ENCODE data around the gene TMEM236.

The TMEM236 gene

DNA sequence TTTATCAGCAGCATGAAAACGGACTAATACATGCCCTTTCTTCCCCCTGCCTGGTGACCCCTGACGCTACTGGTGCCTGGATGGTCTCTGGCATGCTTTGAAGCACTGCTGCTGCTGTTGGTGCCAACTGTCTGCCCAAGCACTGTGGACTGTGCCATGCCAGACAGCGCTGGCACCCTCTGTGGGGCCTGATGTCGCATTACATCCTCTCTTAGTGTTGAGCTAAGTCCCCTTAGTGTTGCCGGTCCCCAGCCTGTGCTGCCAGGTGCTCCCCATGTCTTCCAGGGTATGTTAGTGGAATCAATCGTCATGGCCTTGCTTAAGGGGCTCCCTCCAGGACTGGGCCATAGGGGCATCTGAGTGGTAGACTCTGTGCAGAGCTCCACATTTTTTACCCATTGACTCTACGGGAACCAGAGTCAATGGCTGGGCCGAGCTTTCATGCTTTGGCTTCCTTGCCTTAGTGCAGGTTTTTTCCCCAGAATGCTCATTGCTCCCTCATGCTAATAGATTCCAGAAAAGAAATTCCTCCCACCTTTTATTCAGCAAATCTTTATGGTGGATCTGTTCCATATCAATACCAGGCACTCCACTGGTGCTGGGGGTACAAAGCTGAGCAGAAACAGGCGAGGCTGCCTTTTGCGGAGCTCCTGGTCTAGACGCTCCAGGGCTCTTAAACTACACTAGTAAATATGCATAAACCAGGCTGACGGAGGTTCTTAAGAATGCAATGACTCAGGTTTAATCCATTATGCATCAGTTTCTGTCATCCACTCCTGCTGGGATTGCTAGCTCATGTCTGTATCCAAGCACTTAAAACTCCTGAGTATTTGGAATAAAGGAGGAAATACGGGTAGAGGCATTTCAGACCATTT lies 35.3 kb downstream of the TMEM236 start:
- peak; percentile 84 for DNase-seq (ENCODE audit: low read depth)

DNA sequence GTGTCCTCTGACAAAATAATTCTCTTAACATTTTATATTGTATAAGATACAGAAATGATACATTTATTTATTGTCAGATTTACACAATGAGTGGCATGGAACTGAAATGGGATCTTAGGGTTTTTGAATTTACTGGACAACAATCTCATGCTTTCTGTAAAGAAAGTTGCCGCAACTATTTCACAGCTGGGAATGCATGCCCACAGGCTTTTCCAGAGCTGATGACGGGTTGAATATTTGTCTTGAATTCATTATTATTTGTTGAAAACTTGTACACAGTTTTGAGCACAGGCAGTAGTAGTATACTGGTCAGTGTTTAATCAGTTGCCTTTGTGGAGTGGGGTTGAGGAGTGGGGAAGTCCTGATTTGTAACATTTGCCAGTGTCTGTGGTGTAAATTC lies 36.6 kb downstream of the TMEM236 start:
- DNase-seq (ENCODE audit: low read depth), result no peak

DNA sequence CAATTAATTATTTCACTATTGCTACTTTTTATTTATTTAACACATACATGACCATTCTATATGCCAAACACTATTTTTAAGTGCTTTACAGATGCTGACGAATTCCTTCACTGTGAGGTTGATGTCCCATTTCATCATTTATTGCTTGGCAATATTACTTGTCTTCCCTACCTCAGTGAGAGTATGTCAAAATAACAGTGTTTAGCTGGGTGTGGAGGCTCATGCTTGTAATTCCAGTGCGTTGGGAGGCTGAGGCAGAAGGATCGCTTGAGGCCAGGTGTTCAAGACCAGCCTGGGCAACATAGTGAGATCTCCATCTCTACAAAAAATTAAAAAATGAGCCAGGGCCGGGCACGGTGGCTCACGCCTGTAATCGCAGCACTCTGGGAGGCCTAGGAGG lies 37.4 kb downstream of the TMEM236 start:
- DNase-seq (ENCODE audit: low read depth), result no peak

DNA sequence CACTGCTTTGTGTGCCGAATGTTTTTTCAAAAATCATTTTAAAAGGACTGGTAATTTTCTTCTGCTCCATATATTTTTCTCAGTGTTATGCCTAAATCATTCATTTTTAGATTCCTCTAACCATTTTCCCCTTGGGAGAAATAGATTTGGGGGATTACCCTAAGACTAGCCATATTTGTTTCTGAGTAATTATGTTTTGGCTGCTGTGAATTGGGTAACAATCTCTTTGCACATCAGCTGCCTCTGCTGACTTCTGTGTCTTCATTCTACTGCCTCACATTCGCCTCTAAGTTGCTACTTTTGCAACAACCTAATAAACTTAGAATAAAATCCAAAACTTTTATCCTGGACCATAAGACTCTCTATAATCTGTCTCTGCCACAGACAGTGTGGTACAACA lies 38.6 kb downstream of the TMEM236 start:
- DNase-seq (ENCODE audit: low read depth), result no peak

DNA sequence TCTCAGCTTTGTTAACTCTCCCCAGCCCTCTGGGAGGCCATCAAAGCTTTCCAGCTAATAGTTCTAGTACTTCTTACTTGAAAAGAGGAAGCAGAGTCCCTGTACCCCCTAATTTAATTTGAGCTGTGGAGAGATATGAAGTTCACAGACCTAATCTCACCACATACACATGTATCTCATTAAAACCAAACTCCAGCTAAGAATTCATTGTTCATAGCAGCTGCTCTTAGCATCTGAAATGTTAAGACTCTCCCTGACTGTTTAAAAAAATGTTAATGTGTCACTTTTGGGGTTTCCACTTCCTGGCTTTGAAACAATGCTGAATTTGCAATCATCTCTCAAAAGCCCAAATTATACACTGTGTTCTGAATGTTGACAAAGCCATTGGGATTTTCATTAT lies 41.0 kb downstream of the TMEM236 start:
- DNase-seq (ENCODE audit: low read depth), result no peak

DNA sequence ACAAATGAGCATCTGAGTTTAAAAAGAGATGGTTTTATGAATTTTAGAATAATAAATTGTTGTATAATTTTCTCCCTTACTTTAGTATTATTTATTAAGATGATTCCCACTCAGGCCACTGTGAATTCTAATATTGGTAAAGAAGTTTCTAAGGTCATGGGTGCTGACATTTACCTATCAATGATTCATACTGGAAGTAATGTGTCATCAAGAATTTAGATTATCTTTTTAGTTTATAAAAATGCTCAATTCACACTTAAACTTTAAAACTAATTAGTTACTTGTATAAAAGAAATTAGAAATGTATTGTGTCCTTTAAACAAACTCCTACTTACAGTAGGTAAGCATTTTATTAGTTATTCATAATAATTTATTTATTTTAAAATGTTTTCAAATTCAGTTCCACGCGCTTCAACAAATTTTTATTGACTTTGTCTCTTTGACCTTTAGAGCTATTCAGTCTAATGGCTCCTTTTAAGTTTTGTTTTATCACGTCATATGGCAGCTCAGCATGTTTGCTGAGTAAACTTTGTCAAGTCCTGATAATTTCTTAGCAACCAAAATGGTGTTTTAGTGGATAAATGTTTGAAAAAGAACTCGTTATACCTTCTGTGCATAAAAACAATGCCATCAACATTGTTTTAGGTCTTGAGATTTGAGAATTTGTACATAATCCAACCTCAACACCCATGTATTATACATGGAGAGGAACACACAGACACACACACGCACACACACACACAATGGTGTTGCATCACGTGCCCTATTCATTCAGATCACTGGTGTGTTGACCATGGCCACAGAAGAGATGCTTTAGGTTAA lies 42.0 kb downstream of the TMEM236 start:
- DNase-seq (ENCODE audit: low read depth), result no peak

DNA sequence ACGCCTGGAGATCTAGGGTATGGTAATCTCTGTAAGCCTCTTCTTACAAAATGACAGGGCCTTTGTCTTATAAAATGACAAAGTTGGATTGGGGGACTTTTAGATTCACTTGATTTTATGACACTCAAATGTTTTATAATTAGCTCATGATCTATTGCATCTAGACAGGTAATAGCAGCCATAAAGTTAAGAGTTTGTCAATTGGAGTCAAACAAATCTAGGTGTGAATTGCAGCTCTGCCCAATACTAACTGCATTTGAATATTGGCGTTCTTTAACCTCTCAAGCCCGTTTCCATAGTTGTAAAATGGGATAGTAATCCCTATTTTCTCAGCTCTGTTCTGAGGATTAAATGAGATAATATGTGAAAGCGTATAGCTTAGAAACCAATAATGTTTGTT lies 43.1 kb downstream of the TMEM236 start:
- DNase-seq (ENCODE audit: low read depth), result no peak

DNA sequence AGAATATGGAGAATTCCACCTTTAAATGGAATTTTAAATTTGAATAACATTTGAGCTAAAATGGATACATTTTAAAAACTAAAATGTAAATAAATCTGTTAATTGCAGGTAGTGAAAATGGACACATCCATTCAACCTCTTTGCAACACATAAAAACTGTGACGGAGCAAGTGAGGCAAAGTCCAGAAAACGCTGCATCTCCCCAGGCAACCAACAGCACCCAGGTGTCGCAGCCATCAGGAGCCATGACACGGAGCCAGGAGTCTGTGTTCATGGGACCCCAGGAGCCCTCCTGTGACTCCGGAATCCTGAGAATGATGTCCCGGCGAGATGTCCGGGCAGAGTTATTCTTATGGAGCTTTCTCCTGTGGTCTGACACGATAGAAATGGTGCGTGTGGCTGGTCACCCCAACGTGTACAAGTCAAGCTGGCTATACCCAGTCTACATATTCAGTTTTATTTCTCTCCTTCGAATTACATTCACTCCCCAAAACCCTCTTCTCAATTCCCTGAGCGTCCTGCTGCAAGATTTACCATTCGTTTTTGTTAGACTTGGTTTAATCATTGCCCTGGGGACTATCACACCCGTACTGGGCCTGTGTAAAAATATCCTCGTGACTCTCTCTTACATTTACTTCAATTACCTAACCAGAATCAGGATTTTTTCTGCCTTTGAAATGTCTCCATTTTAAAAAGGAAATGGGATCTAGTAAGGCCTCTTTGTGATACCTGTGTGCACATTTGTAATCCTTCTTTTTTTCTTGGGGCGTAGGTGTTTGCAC lies 44.0 kb downstream of the TMEM236 start:
- DNase-seq (ENCODE audit: low read depth), result no peak

DNA sequence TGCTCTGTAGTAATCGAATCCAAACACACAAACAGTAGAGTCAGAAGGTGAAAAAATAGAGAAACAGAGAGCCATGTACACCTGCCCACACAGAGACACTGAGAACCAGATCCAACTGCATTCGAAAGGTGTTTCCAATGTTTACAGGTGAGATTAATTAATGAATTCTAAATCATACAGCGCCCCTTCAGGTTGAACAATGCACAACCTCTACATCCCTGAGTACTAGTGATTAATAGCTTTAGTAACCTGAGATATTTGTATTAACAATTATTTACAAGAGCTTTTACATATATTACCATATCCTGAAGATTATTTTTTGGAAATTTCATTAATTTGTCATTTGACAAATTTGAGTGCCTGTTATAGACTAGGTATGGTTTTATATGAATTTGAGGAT lies 49.5 kb downstream of the TMEM236 start:
- DNase-seq (ENCODE audit: low read depth), result no peak

DNA sequence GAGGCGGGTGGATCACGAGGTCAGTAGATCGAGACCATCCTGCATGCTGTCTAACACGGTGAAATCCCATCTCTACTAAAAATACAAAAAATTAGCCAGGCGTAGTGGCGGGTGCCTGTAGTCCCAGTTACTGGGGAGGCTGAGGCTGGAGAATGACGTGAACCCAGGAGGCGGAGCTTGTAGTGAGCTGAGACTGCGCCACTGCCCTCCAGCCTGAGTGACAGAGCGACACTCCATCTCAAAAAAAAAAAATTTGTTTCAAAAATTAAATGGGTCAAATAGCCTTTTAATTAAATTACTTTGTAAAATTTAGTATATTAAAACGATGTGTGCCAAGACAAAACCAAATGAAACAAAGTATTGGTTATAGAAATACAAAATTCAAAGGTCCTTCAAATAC lies 50.3 kb downstream of the TMEM236 start:
- DNase-seq (ENCODE audit: low read depth), result no peak

DNA sequence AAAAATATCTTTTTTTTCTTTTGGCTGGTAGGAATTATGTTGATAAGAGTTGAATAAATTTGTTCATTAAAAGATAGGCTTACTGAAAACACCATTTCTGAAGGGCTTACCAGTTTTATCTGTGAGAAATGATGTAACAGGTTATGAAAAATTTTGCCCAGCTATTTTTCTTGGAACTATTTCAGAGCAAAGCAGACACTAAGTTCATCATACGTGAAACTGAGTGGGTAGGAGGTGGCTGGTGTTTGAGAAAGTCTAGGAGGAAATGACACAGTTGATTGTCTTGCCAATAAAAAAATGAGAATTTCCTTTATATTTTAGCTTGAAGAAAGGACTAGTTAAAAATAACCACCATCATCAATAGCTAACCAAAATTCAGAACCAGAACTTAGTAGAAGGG lies 51.0 kb downstream of the TMEM236 start:
- no peak for DNase-seq (ENCODE audit: low read depth)

DNA sequence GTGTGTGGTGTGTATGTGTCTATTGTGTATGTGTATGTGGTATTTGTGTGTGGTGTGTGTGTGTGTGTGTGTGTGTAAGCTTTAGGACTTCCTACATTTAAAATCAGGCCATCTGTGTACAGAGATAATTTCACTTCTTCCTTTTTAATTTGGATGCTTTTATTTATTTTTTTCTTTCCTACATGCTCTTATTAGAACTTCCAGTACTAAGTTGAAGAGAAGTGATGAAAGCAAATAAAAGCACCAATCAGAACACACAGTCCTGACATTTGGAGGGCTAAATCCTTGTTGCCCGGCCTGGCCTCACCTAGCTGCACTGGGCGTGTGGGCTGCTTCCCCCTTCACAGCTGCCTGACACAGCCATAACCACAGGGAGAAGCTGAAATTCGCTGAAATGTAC lies 53.3 kb downstream of the TMEM236 start:
- DNase-seq (ENCODE audit: low read depth), result no peak

DNA sequence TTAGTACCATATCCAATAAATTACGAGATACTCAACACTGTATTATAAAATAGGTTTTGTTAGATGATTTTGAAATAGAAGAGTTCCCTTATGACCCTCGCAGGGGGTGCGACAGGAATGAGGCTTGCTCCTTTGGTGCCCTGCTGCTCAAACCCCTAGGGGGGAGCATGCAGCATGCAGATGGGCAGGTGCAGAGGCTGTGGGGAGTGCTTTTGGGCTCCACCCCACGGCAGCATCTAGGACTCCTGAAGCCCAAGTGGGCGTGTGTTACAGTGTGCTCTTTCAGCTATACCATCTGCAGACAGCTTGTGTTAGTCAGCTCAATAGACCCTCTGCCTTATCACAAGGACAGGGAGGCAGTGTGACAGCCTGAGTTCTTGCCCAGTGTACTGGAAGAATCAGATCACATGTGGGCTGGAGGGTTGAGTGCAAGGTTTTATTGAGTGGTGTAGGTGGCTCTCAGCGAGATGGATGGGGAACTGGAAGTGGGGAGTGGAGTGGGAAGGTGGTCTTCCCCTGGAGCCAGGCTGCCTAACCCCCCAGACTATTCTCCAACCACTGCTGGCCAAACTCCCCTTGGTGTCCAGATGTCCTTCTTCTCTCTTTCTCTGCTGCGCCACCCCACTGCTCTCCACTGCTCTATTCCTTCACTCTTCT lies 54.0 kb downstream of the TMEM236 start:
- DNase-seq (ENCODE audit: low read depth), result no peak

DNA sequence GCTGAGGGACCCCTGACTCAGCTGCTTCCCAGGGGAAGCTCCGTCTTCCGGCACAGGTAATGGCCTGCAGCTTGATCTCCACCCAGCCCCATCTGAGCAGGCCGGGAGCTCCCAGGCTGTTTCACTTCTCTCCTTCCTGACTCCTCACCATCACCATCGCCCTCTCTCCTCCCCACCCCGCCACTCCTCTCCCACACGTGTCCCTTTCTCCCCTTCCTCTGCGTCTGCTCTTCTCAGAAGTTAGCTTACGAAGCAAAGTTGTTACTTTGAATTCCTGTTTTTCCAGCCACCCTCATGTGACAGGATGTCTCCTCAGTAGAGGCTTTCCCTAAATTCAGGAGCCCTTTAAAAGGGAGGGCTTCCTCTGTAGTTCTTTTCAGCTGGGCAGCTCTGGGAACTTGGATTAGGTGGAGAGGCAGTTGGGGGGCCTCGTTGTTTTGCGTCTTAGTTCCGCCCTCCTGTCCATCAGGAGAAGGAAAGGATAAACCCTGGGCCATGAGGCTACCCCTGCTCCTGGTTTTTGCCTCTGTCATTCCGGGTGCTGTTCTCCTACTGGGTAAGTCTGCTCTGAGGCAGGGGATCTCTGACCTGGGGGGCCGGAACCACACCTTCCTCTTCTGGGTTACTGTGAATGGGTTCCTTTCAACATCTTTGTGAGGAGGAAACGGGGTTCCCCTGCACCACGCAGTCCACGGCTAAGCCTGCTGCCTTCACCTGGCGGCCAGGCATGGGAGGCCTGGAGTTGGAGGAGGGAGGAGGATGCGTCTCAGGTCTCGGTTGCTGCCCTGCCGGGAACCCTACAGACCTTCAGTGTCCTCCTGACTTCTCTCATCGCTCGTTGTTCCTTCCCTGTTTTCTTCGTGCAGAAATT lies 57.2 kb downstream of the TMEM236 start, which contains the start of gene MRC1:
Gene MRC1 (plus strand): TSS at position 378 of the 871 bp plus-strand sequence. CDS start 118 bp downstream, at position 496.
- DNase-seq (ENCODE audit: low read depth), result no peak

DNA sequence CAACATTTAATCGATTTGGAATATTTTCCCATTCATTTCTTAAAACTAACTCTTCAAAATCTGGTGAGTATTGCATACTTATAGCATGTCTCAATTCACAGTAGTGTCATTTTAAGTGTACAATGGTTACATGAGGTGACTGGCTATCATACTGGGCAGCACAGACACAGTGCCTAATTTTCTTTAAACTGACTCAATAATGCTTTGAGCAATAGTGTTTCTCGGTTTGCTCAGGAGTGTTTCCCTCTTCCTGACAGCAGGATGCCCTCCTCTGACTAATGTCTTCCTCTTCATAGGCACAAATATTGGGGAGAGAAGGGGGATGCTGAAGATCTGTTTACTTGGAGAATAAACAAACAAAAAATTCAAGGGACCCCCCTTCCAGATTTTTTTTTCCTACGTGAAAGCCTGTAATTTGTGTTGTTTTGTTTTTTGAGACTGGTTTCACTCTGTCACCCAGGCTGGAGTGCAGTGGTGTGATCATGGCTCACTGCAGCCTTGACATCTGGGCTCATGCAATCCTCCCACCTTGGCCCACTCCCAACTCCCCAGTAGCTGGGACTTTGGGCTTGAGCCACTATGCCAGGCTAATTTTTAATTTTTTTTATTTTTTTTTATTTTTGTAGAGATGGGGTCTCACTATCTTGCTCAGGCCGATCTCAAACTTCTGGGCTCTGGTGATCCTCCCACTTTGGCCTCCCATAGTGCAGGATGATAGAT lies 59.3 kb downstream of the TMEM236 start:
- DNase-seq (ENCODE audit: low read depth), result no peak

DNA sequence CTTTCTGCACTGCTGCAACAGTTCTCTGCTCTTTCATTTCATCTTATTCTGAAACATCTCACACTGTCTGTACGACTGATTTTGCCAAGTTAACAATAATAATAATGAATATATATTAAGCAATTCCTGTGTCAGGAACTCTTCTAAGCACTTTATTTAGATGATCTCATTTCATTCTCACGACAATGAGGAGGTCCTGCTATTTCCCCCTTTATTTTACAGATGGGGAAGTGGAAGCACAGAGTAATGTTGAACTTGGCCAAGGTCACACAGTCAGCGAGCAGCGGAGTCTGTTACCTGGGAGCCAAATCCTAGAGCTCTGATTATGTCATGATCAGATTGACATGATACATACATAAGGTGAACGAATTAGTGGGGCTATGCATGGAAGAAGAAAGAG lies 63.0 kb downstream of the TMEM236 start:
- no peak for DNase-seq (ENCODE audit: low read depth)

DNA sequence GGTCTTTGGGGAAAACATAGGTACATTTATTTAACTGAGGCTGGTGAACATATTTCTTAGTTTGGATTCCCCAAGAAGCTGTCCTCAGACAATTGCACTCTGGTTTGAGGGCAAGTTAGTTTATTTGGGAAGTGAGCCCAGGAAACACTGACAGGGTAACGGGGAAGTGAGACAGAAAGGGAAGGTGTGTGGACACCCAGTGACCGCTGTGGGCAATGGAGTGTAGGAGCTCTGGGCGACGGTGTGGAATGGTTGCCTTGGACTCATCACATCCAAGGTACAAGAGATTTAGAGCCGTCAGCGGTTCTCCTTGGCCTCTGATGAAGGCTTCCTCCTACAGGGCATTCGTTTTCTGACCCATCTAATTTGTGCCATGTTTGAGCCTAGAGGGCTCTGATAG lies 64.2 kb downstream of the TMEM236 start:
- DNase-seq (ENCODE audit: low read depth), result no peak

DNA sequence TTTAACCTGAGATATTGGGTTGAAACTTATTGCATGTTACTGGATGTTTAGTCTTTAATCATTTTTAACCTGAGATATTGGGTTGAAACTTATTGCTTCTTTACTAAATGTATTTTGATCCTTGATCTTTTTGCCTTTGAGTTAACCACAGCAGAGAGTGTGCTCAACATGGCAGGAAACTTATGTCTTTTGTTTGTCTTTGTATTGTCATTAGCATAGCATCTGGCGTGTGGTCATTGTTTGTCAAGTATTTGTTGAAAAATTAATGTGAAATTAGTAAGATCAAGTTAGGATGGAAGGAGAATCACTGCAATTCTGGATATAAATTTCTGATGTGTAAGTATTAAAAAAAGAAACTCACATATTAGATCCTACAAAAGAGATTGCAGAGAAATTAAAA lies 65.3 kb downstream of the TMEM236 start:
- DNase-seq (ENCODE audit: low read depth), result no peak

DNA sequence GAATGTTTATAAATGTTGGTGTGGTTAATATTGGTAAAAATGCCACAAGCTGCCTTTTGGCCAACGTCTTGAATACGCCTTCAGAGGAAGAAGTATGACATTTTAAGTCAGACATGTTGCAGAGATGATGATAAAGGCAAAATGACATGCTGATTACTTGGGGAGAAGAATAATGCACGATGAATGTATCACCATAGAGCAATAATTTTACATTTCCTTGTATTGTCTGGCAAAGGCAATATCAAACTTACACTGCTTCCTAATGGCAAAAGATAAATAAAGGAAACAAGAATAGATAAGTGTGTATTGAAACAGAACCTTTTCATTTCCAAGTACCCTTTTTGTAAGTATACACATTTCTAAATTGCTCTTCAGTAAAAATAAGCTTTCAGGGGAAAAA lies 65.8 kb downstream of the TMEM236 start:
- no peak for DNase-seq (ENCODE audit: low read depth)

DNA sequence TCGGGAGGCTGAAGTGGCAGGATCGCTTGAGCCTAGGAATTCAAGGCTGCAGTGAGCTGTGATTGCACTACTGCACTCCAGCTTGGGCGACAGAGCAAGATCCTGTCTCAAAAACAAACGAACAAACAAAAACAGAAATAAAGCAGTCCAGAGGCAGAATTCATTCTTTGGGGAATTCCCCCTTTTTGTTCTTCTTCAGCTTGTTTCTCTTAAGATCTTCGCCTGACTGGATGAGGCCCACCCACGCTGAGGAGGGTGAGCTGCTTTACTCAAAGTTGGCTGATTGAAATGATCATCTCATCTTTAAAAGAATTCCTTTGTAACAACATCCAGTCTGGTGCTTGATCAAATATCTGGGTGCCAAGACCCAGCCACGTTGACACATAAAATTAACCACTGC lies 67.8 kb downstream of the TMEM236 start:
- DNase-seq (ENCODE audit: low read depth), result no peak

Data from fibroblast of gingiva (primary cell).